SU-DHL-6 (cell line): ENCODE measurements around the gene AJUBA.

Experiments used
- H2AFZ ChIP-seq: fragments of 200-600 bp; sonication (generic); 2 replicates; pipeline ENCODE4 v1.6.1; 2014; ENCODE audit warnings: low read depth, mild to moderate bottlenecking, moderate library complexity, mixed read lengths, antibody characterized with exemption, low read length; ENCODE audit not compliant: severe bottlenecking
- H3F3A ChIP-seq: fragments of 200-600 bp; shearing (Covaris generic); 2 replicates; pipeline ENCODE4 v1.6.0; 2016; ENCODE audit warnings: antibody characterized with exemption, mild to moderate bottlenecking; ENCODE audit not compliant: insufficient read depth
- H3K27ac ChIP-seq: fragments of 200-600 bp; sonication (generic); 2 replicates; pipeline ENCODE4 v1.5.1; 2016; ENCODE audit warnings: low read depth, mild to moderate bottlenecking, low read length, moderate library complexity, mixed read lengths
- H3K27me3 ChIP-seq: fragments of 200-600 bp; sonication (generic), shearing (Covaris generic); 2 replicates; pipeline ENCODE4 v1.6.0; 2014; ENCODE audit warnings: mild to moderate bottlenecking, low read length
- H3K36me3 ChIP-seq: fragments of 200-600 bp; sonication (generic); 2 replicates; pipeline ENCODE4 v1.6.1; 2014; ENCODE audit warnings: mild to moderate bottlenecking, low read length, mixed read lengths
- H3K4me2 ChIP-seq: fragments of 300-600, 200-600 bp; shearing (Covaris generic), sonication (generic); 2 replicates; pipeline ENCODE4 v1.6.0; 2014; ENCODE audit warnings: low read length, low read depth, mild to moderate bottlenecking; ENCODE audit not compliant: poor library complexity, severe bottlenecking
- H3K4me3 ChIP-seq: fragments of 200-600 bp; sonication (generic); 2 replicates; pipeline ENCODE4 v1.5.1; 2014; ENCODE audit warnings: antibody characterized with exemption, low read length, mild to moderate bottlenecking, mixed read lengths; ENCODE audit not compliant: insufficient read depth, poor library complexity, severe bottlenecking
- H3K79me2 ChIP-seq: fragments of 200-600 bp; sonication (generic); 2 replicates; pipeline ENCODE4 v1.6.1; 2014; ENCODE audit warnings: mild to moderate bottlenecking, low read length, moderate library complexity; ENCODE audit not compliant: insufficient read depth
- H3K9ac ChIP-seq: fragments of 200-600 bp; sonication (generic); 2 replicates; pipeline ENCODE4 v1.7.0; 2014; ENCODE audit warnings: mild to moderate bottlenecking, low read length
- H3K9me2 ChIP-seq: fragments of 200-600 bp; sonication (generic); replicated peaks from 2 replicates; pipeline ENCODE4 v1.6.1; 2014; ENCODE audit warnings: low read length; ENCODE audit not compliant: insufficient read depth
- H3K9me3 ChIP-seq: fragments of 200-600 bp; sonication (generic); 2 replicates; pipeline ENCODE4 v1.6.1; 2014; ENCODE audit warnings: low read length, mixed read lengths; ENCODE audit not compliant: insufficient read depth
- H4K20me1 ChIP-seq: fragments of 200-600 bp; sonication (generic); 2 replicates; pipeline ENCODE4 v1.6.1; 2014; ENCODE audit warnings: low read depth, mild to moderate bottlenecking, antibody characterized with exemption, low read length, moderate library complexity, mixed read lengths
- CTCF ChIP-seq: fragments of 200-600 bp; sonication (generic); IDR thresholded peaks from one replicate; pipeline ENCODE4 v1.5.1; 2017; ENCODE audit warnings: antibody characterized with exemption, mild to moderate bottlenecking, low read length, moderate library complexity; ENCODE audit not compliant: insufficient read depth, poor library complexity, severe bottlenecking
- EZH2phosphoT487 ChIP-seq: fragments of 200-600 bp; sonication (generic), shearing (Covaris generic); conservative IDR thresholded peaks from 2 replicates; pipeline ENCODE4 v1.6.1; 2018; ENCODE audit warnings: mild to moderate bottlenecking, antibody characterized with exemption, low read length, moderate library complexity, mixed read lengths

AJUBA gene

GRCh38 chr14:22929961-22930364 lies 52.4 kb downstream of the AJUBA start:
- peak overlapping the region; percentile 87 for H3K4me3 ChIP-seq
- peak overlapping the region; percentile 69 for H3K4me2 ChIP-seq
- no peaks in the 10 kb centered on the region for H4K20me1 ChIP-seq
- H3K9me3 ChIP-seq: no peaks in the 10 kb centered on the region
- peaks cover 11% of the 10 kb centered on the region; the same call in 1 of the 2 replicates for H3F3A ChIP-seq
- no peaks in the 10 kb centered on the region for H3K36me3 ChIP-seq
- H3K27ac ChIP-seq: peak overlapping the region; percentile 44
- TF ChIP-seq CTCF: no peak
- no peak for TF ChIP-seq EZH2phosphoT487
- H3K79me2 ChIP-seq: peaks cover 14% of the 10 kb centered on the region
- H3K9ac ChIP-seq: peak overlapping the region; percentile 85
- H2AFZ ChIP-seq: peak overlapping the region; percentile 78
- no peaks in the 10 kb centered on the region for H3K27me3 ChIP-seq
- no peaks in the 10 kb centered on the region for H3K9me2 ChIP-seq

- H3F3A ChIP-seq: peaks cover 11% of the 10 kb centered on the region; the same call in 1 of the 2 replicates
- peak within 1 kb of the TSS; percentile 45 for H3K27ac ChIP-seq
- peak within 1 kb of the TSS; percentile 69 for H3K4me2 ChIP-seq
- H3K79me2 ChIP-seq: peaks cover 14% of the 10 kb centered on the region
- H3K9ac ChIP-seq: peak within 1 kb of the TSS; percentile 85
- H3K27me3 ChIP-seq: no peaks in the 10 kb centered on the region
- peak within 1 kb of the TSS; percentile 78 for H2AFZ ChIP-seq
- peak within 1 kb of the TSS; percentile 87 for H3K4me3 ChIP-seq
- no peaks in the 10 kb centered on the region for H4K20me1 ChIP-seq
- no peaks in the 10 kb centered on the region for H3K9me2 ChIP-seq
- no peak for TF ChIP-seq EZH2phosphoT487
- no peak for TF ChIP-seq CTCF
- H3K36me3 ChIP-seq: peaks cover 3% of the 10 kb centered on the region; the same call in 1 of the 2 replicates
- H3K9me3 ChIP-seq: no peaks in the 10 kb centered on the region
Observed at GRCh38 chr14:22929104-22929960, 53.0 kb downstream of the AJUBA start, which contains the start of gene PRMT5. PRMT5 (minus strand) TSS chr14:22929376; CDS start chr14:22929361, 15 bp downstream.

- peak overlapping the region; percentile 69 for H2AFZ ChIP-seq
- H4K20me1 ChIP-seq: no peaks in the 10 kb centered on the region
- H3K27me3 ChIP-seq: no peaks in the 10 kb centered on the region
- peaks cover 14% of the 10 kb centered on the region for H3K79me2 ChIP-seq
- H3K9me2 ChIP-seq: no peaks in the 10 kb centered on the region
- no peak for TF ChIP-seq CTCF
- no peak for TF ChIP-seq EZH2phosphoT487
- H3K36me3 ChIP-seq: peaks cover 3% of the 10 kb centered on the region; the same call in 1 of the 2 replicates
- H3K27ac ChIP-seq: peak overlapping the region; percentile 45
- H3K9ac ChIP-seq: peak overlapping the region; percentile 85
- peaks cover 11% of the 10 kb centered on the region; the same call in 1 of the 2 replicates for H3F3A ChIP-seq
- H3K9me3 ChIP-seq: no peaks in the 10 kb centered on the region
- H3K4me3 ChIP-seq: peak overlapping the region; percentile 87
- peak overlapping the region; percentile 69 for H3K4me2 ChIP-seq
Observed at GRCh38 chr14:22928237-22929103, 53.9 kb downstream of the AJUBA start.
